CD14-positive monocyte (primary cell): ENCODE measurements around the gene BAIAP2L1. TPM values are rescaled to one million over a fixed set of nuclear protein-coding genes. Genes with fewer than 3 reads are reported as not detected.

Experiments used
- DNase-seq, 3 donors: peaks; one replicate each; pipeline ENCODE4 v3.0.0-alpha.2; 2011 to 2022
- H2AFZ ChIP-seq: 2 replicates; pipeline ENCODE4 v1.6.0; 2012; ENCODE audit warnings: mild to moderate bottlenecking, low read depth, low read length, inconsistent platforms; ENCODE audit not compliant: insufficient read depth, poor library complexity, severe bottlenecking
- H3K27ac ChIP-seq, 2 donors: 1 replicate in 1 of 2; 2 replicates in 1 of 2; pipeline ENCODE4 v1.5.1; 2012 to 2013; ENCODE audit warnings: low read length in 2 of 2, control low read depth in 1 of 2, inconsistent platforms in 1 of 2, low read depth in 1 of 2, mild to moderate bottlenecking in 1 of 2
- H3K27me3 ChIP-seq, 2 donors: one replicate each; pipeline versions ENCODE4 v1.6.0 to v1.6.1; 2011 to 2013; ENCODE audit warnings: low read length in 2 of 2; ENCODE audit not compliant: control insufficient read depth in 2 of 2, insufficient read depth in 2 of 2
- H3K36me3 ChIP-seq, 2 donors: replicated peaks in 1 of 2; 1 replicate in 1 of 2; 2 replicates in 1 of 2; pipeline versions ENCODE4 v1.5.1 to v1.6.1; 2012 to 2013; ENCODE audit warnings: low read length in 2 of 2, control low read depth in 1 of 2, inconsistent platforms in 1 of 2, mild to moderate bottlenecking in 1 of 2; ENCODE audit not compliant: insufficient read depth in 2 of 2, control insufficient read depth in 1 of 2
- H3K4me1 ChIP-seq, 2 donors: 1 replicate in 1 of 2; 2 replicates in 1 of 2; pipeline versions ENCODE4 v1.5.1 to v1.6.1; 2012 to 2013; ENCODE audit warnings: low read length in 2 of 2, control low read depth in 1 of 2, inconsistent platforms in 1 of 2, mild to moderate bottlenecking in 1 of 2, moderate library complexity in 1 of 2; ENCODE audit not compliant: insufficient read depth in 2 of 2, control insufficient read depth in 1 of 2
- H3K4me2 ChIP-seq: replicated peaks from 2 replicates; pipeline ENCODE3; 2012; ENCODE audit warnings: low read length, moderate library complexity, mild to moderate bottlenecking; ENCODE audit not compliant: poor library complexity, severe bottlenecking; ENCODE audit errors: extremely low read depth
- H3K4me3 ChIP-seq, 3 experiments: fragments of 200-600 bp in 1 of 3; sonication (generic) in 1 of 3; replicated peaks in 1 of 3; 1 replicate in 2 of 3; 2 replicates in 1 of 3; pipeline ENCODE4 v1.5.1; 2011 to 2013; ENCODE audit warnings: low read length in 3 of 3, mild to moderate bottlenecking in 3 of 3, control low read depth in 2 of 3, low read depth in 2 of 3, inconsistent platforms in 1 of 3, moderate library complexity in 1 of 3
- H3K79me2 ChIP-seq: 2 replicates; pipeline ENCODE4 v1.6.0; 2012; ENCODE audit warnings: mild to moderate bottlenecking, control low read depth, inconsistent platforms, low read length, moderate library complexity; ENCODE audit not compliant: insufficient read depth
- H3K9ac ChIP-seq: 2 replicates; pipeline ENCODE4 v1.6.0; 2017; ENCODE audit warnings: low read length, mild to moderate bottlenecking; ENCODE audit not compliant: insufficient read depth, poor library complexity, severe bottlenecking
- H3K9me3 ChIP-seq, 2 donors: replicated peaks in 1 of 2; 1 replicate in 1 of 2; 2 replicates in 1 of 2; pipeline versions ENCODE4 v1.5.1 to v1.6.1; 2012 to 2013; ENCODE audit warnings: low read length in 2 of 2, control low read depth in 1 of 2; ENCODE audit not compliant: control insufficient read depth in 1 of 2, insufficient read depth in 1 of 2
- H4K20me1 ChIP-seq: 2 replicates; pipeline ENCODE4 v1.6.0; 2012; ENCODE audit warnings: mild to moderate bottlenecking, low read length, control low read depth, moderate library complexity; ENCODE audit not compliant: insufficient read depth
- H3K27ac Mint-ChIP-seq, 7 donors: one replicate each; pipeline ENCODE4 v1.8.0; 2020; ENCODE audit warnings: mild to moderate bottlenecking in 7 of 7, mixed read lengths in 7 of 7, moderate library complexity in 6 of 7, inconsistent platforms in 2 of 7
- H3K27me3 Mint-ChIP-seq, 3 donors: one replicate each; pipeline ENCODE4 v1.8.0; 2021 to 2022; ENCODE audit warnings: low read depth in 3 of 3, mild to moderate bottlenecking in 3 of 3, mixed read lengths in 3 of 3, moderate library complexity in 3 of 3, inconsistent platforms in 1 of 3
- H3K36me3 Mint-ChIP-seq, 2 donors: one replicate each; pipeline ENCODE4 v1.8.0; 2020; ENCODE audit warnings: mixed read lengths in 2 of 2, inconsistent platforms in 1 of 2, mild to moderate bottlenecking in 1 of 2
- H3K4me1 Mint-ChIP-seq: one replicate; pipeline ENCODE4 v1.8.0; 2020; ENCODE audit warnings: mild to moderate bottlenecking, mixed read lengths
- H3K4me3 Mint-ChIP-seq, 2 donors: one replicate each; pipeline ENCODE4 v1.8.0; 2020; ENCODE audit warnings: mild to moderate bottlenecking in 2 of 2, mixed read lengths in 2 of 2, moderate library complexity in 1 of 2
- H3K9me3 Mint-ChIP-seq, 7 donors: one replicate each; pipeline ENCODE4 v1.8.0; 2020 to 2022; ENCODE audit warnings: mixed read lengths in 7 of 7, mild to moderate bottlenecking in 6 of 7, moderate library complexity in 6 of 7, inconsistent platforms in 2 of 7
- CTCF ChIP-seq: fragments of 200-600 bp; IDR thresholded peaks from one replicate; pipeline ENCODE4 v1.8.0; 2022; ENCODE audit warnings: antibody characterized with exemption, mild to moderate bottlenecking
- WGBS: methylation state at CpG from one replicate; pipeline ENCODE4 v1.1.5; 2013; ENCODE audit warnings: missing lambda C conversion rate; ENCODE audit not compliant: insufficient coverage; 5-methylcytosine and 5-hydroxymethylcytosine counted together
- intact Hi-C, 2 donors: fragments of 100-400 bp; cut with micrococcal nuclease; formaldehyde crosslinking; loops; one replicate each; pipeline versions ENCODE4 v1.15.0 to v1.15.1; 2023
- polyA plus RNA-seq, 3 donors: library from polyadenylated mRNA; depleted of rRNA in 1 of 3; unstranded in 2 of 3; stranded (reverse) in 1 of 3; fragments of 300-500 nt in 2 of 3; fragments of >200 nt in 1 of 3; fragmentation: Illumina TruSeq in 2 of 3; gene quantifications; 1 replicate in 2 of 3; 2 replicates in 1 of 3; pipeline ENCODE4 v1.2.3, GENCODE V29; 2012 to 2021

The BAIAP2L1 gene
- polyA plus RNA-seq, 3 donors = 0.17 to 0.52 TPM; not detected in 1

GRCh38 chr7:98348726-98349474 lies 52.0 kb downstream of the BAIAP2L1 start:
- Mint-ChIP-seq H3K4me1 (no peaks in the 10 kb centered on the region), H3K36me3 (no peaks in the 10 kb centered on the region), H3K27me3 (peaks cover 3 to 9% (median 5%) of the 10 kb centered on the region in 3 donors), H3K9me3 (no peaks in the 10 kb centered on the region), H3K4me3 (no peak overlapping the region), H3K27ac (no peak overlapping the region)
- Histone ChIP-seq H3K27me3 (no peaks in the 10 kb centered on the region), H2AFZ (no peak overlapping the region), H3K4me2 (no peak overlapping the region), H3K27ac (no peak overlapping the region), H3K79me2 (no peaks in the 10 kb centered on the region), H3K36me3 (no peaks in the 10 kb centered on the region), H3K4me1 (no peaks in the 10 kb centered on the region), H3K9me3 (no peaks in the 10 kb centered on the region), H3K4me3 (no peak overlapping the region), H3K9ac (no peak overlapping the region), H4K20me1 (no peaks in the 10 kb centered on the region)
- 94% methylated on average over 23 of the region's 23 CpGs for WGBS
- intact Hi-C loops = no loop called here
- no peak for DNase-seq
- no peak for TF ChIP-seq CTCF

GRCh38 chr7:98346515-98347069 lies 54.3 kb downstream of the BAIAP2L1 start:
- Histone ChIP-seq H2AFZ (no peak overlapping the region), H3K9ac (no peak overlapping the region), H3K27me3 (no peaks in the 10 kb centered on the region), H3K27ac (no peak overlapping the region), H3K79me2 (no peaks in the 10 kb centered on the region), H3K4me2 (no peak overlapping the region), H3K4me1 (no peaks in the 10 kb centered on the region), H3K4me3 (no peak overlapping the region), H4K20me1 (no peaks in the 10 kb centered on the region), H3K36me3 (no peaks in the 10 kb centered on the region), H3K9me3 (no peaks in the 10 kb centered on the region)
- TF ChIP-seq CTCF = no peak
- Mint-ChIP-seq H3K4me3 (peak overlapping the region in 1 of 2 donors; percentile 39), H3K4me1 (no peaks in the 10 kb centered on the region), H3K27me3 (peaks cover 3 to 9% (median 5%) of the 10 kb centered on the region in 3 donors), H3K27ac (no peak overlapping the region), H3K36me3 (no peaks in the 10 kb centered on the region), H3K9me3 (no peaks in the 10 kb centered on the region)
- intact Hi-C loops = no loop called here
- WGBS = 97% methylated on average over 3 of the region's 7 CpGs
- DNase-seq = no peak
